Measurements from ENCODE around the gene SARDH.

DNA sequence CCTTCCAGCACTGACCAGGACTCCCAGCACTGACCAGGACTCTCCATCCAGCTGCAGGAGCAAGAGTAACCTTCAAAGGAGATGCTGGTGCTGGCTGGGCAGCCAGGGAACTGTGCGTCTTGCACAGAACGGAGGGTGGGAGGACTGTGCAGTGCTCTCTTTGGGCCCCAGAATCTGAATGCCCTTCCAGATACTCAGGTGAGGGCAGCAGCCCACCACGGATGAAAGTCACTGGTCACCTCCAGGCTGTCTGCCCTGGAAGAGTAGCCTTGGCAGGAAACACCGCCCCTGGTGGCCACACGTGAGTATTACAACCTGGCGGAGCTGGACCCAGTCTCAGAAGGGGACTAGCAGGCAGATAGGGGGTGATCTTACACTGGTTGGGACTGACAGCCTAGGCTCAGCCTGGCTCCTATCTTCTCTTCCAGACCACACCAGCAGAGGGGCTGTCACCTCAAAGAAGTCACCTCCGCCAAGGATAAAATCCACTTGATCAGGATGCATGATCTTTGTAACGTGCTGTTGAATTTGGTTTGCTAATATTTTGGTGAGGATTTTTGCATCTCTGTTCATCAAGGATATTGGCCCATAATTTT lies 4.8 kb upstream of the SARDH start:
- TF ChIP-seq, protein P1, sequence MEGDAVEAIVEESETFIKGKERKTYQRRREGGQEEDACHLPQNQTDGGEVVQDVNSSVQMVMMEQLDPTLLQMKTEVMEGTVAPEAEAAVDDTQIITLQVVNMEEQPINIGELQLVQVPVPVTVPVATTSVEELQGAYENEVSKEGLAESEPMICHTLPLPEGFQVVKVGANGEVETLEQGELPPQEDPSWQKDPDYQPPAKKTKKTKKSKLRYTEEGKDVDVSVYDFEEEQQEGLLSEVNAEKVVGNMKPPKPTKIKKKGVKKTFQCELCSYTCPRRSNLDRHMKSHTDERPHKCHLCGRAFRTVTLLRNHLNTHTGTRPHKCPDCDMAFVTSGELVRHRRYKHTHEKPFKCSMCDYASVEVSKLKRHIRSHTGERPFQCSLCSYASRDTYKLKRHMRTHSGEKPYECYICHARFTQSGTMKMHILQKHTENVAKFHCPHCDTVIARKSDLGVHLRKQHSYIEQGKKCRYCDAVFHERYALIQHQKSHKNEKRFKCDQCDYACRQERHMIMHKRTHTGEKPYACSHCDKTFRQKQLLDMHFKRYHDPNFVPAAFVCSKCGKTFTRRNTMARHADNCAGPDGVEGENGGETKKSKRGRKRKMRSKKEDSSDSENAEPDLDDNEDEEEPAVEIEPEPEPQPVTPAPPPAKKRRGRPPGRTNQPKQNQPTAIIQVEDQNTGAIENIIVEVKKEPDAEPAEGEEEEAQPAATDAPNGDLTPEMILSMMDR (IDR thresholded peaks at IDR 0.05; ENCODE audit: poor library complexity, severe bottlenecking): peak; percentile 82
- TF ChIP-seq EP300 (conservative IDR thresholded peaks at IDR 0.05; ENCODE audit: poor library complexity, severe bottlenecking): no peak
- TF ChIP-seq MXI1 (conservative IDR thresholded peaks at IDR 0.05; ENCODE audit: poor library complexity, severe bottlenecking): no peak
- TF ChIP-seq POLR2AphosphoS5 (IDR thresholded peaks at IDR 0.05): no peak
- TF ChIP-seq, protein P2, sequence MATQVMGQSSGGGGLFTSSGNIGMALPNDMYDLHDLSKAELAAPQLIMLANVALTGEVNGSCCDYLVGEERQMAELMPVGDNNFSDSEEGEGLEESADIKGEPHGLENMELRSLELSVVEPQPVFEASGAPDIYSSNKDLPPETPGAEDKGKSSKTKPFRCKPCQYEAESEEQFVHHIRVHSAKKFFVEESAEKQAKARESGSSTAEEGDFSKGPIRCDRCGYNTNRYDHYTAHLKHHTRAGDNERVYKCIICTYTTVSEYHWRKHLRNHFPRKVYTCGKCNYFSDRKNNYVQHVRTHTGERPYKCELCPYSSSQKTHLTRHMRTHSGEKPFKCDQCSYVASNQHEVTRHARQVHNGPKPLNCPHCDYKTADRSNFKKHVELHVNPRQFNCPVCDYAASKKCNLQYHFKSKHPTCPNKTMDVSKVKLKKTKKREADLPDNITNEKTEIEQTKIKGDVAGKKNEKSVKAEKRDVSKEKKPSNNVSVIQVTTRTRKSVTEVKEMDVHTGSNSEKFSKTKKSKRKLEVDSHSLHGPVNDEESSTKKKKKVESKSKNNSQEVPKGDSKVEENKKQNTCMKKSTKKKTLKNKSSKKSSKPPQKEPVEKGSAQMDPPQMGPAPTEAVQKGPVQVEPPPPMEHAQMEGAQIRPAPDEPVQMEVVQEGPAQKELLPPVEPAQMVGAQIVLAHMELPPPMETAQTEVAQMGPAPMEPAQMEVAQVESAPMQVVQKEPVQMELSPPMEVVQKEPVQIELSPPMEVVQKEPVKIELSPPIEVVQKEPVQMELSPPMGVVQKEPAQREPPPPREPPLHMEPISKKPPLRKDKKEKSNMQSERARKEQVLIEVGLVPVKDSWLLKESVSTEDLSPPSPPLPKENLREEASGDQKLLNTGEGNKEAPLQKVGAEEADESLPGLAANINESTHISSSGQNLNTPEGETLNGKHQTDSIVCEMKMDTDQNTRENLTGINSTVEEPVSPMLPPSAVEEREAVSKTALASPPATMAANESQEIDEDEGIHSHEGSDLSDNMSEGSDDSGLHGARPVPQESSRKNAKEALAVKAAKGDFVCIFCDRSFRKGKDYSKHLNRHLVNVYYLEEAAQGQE (IDR thresholded peaks at IDR 0.05; ENCODE audit: borderline replicate concordance): no peak

Measured in neural cell (in vitro differentiated cells).